HEK293T (cell line): ENCODE data around the gene TMEM154.

Experiments
- ARNT ChIP-seq: fragments of 450-650 bp; IDR thresholded peaks from 2 replicates; pipeline ENCODE4 v1.6.1; 2017; ENCODE audit warnings: mild to moderate bottlenecking
- BHLHE40 ChIP-seq: fragments of 450-650 bp; IDR thresholded peaks from 2 replicates; pipeline ENCODE4 v1.6.1; 2016; ENCODE audit warnings: mild to moderate bottlenecking, moderate library complexity, borderline replicate concordance
- CTBP1 ChIP-seq: fragments of 450-650 bp; IDR thresholded peaks from 2 replicates; pipeline ENCODE4 v1.6.1; 2016; ENCODE audit warnings: borderline replicate concordance
- FOXA1 ChIP-seq: fragments of 450-650 bp; IDR thresholded peaks from 2 replicates; pipeline ENCODE4 v1.6.1; 2016; ENCODE audit warnings: mild to moderate bottlenecking
- FOXM1 ChIP-seq: fragments of 450-650 bp; IDR thresholded peaks from 2 replicates; pipeline ENCODE4 v1.6.1; 2017; ENCODE audit warnings: mild to moderate bottlenecking, borderline replicate concordance
- NFRKB ChIP-seq: fragments of 450-650 bp; IDR thresholded peaks from 2 replicates; pipeline ENCODE4 v1.6.1; 2016; ENCODE audit warnings: mild to moderate bottlenecking, moderate library complexity
- SP1 ChIP-seq: fragments of 450-650 bp; IDR thresholded peaks from 2 replicates; pipeline ENCODE4 v1.6.1; 2017
- TARDBP ChIP-seq: fragments of 450-650 bp; IDR thresholded peaks from 2 replicates; pipeline ENCODE4 v1.6.1; 2016
- ZNF384 ChIP-seq: fragments of 450-650 bp; IDR thresholded peaks from 2 replicates; pipeline ENCODE4 v1.6.1; 2016

GRCh38 chr4:152578670-152579069 lies 101.1 kb downstream of the TMEM154 start:
- TF ChIP-seq FOXM1: no peak
- TF ChIP-seq BHLHE40: no peak
- no peak for TF ChIP-seq ARNT
- TF ChIP-seq SP1: no peak
- TF ChIP-seq TARDBP: no peak
- no peak for TF ChIP-seq CTBP1
- no peak for TF ChIP-seq NFRKB
- no peak for TF ChIP-seq ZNF384
- TF ChIP-seq FOXA1: no peak
